HG03139 (cell line): Measurements from ENCODE around the gene WWOX.

Experiments used
- ATAC-seq: cut with Tn5 transposase; IDR thresholded peaks from one replicate; pipeline ENCODE4 v1.9.1; 2021; ENCODE audit not compliant: unreplicated experiment

The WWOX gene

DNA sequence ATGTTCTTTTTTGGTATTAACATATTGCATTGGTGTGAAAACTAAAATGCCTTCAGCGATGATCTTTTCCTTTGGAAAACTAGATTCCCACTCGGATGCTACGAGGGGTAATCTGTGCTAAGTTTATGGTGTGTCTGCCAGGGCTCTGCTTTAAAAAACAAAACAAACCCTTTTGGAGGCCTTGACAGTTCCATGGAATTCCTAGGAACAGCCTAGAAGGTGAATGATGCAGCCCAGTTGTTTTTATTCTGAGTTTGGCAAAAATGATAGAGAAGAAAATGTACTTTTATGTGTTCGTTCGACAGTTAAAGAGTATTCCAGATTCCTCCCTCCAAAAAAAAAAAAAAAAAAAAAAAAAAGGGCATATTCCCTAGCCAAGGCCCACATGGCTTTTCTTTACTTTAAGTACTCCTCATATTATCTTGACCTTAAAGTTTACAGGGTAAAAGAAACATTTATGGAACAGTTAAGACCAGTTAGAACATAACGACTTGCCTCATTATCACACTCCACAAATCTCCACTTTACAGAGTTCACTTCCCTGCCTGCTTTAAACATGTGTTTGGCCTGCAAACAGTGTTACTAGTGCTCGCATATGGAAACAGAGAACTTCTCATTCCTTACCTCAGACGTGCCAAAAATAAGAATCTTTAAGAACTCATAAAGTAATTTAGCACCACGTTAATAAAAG, 159.1 kb downstream of the WWOX start:
- ATAC-seq = no peak

GRCh38 chr16:78259873-78260272, 160.4 kb downstream of the WWOX start:
- ATAC-seq = no peak

DNA sequence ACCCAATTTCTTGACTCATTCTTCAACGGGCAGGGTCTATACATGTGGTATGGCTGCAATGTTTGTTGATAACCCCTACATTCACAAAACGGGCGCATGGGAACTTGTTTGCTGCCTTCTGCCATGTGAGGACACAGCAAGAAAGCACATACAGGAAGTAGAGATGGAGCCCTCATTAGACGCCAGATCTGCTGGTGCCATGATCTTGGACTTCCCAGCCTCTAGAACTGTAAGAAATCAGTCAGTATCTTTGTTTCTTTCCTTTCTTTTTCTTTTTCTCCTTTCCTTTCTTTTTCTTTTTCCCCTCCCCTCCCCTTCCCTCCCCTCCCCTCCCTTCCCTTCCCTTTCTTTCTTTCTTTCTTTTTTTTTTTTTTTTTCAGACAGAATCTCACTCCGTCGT, 165.2 kb downstream of the WWOX start:
- ATAC-seq = no peak

DNA sequence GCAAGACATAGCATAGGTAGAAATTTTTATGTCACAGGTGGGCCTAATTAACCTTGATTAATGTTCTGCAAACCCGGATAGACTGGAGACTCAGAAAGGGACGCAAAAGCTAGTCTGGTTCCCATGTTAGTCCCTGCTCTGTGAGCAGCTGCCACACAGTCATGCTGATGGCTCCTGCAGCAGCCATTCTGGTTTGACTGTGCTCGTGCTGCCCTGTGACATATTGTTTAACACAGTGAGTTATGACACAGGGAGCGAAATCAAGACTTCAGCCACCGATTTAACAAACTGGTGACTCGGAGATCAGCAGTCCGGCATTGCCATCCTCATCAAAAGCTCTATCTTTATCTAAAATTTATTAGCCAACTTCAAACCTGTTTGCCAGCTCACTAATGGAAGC, 169.8 kb downstream of the WWOX start:
- ATAC-seq = no peak

- no peak for ATAC-seq
Observed at GRCh38 chr16:78271981-78272380, 172.5 kb downstream of the WWOX start.

DNA sequence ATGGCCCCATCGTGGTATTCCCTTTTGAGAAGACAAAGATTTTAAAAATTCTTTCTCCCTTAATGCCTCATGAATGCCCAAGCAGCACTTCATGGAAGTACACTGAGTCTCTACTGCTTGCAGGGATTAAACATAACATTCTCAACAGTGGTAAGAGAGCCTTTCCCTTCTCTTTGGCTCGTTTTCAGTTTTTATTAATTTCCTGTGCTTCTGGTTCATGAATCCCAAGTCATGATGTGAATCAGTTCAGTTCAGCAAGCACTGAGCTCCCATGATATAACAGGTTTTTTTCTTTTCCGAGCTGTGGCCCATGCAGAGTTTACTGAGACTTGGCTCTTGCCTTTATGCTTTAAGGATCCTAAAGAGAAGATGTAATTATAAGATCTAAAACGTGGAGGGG, 175.3 kb downstream of the WWOX start:
- no peak for ATAC-seq

- ATAC-seq = no peak
Observed at GRCh38 chr16:78275420-78275819, 176.0 kb downstream of the WWOX start.

GRCh38 chr16:78277321-78278055, 178.0 kb downstream of the WWOX start:
- no peak for ATAC-seq

- no peak for ATAC-seq
Observed at GRCh38 chr16:78278056-78278450, 178.6 kb downstream of the WWOX start.

DNA sequence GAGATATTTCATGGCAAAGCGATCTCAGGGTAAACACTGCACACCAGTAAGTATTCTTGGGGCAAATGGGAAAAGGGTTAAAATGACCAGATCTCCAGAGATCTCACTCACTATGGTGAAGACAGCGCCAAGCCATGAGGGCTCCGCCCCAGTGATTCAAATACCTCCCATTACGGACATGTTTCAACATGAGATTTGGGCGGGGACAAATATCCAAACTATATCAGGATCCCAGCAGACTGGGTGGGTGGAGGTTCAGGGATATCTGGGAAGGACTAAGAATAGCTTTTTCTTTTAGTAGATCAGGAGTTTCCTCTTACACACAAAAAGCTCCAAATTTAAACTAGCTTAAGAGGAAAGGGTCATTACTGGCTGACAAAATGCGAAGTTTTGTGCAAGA, 181.7 kb downstream of the WWOX start:
- ATAC-seq = no peak

- ATAC-seq = no peak
Observed at GRCh38 chr16:78283548-78284251, 184.2 kb downstream of the WWOX start.

GRCh38 chr16:78284326-78284725, 184.9 kb downstream of the WWOX start:
- no peak for ATAC-seq

GRCh38 chr16:78284957-78285434, 185.5 kb downstream of the WWOX start:
- no peak for ATAC-seq

GRCh38 chr16:78285437-78285922, 186.0 kb downstream of the WWOX start:
- no peak for ATAC-seq

DNA sequence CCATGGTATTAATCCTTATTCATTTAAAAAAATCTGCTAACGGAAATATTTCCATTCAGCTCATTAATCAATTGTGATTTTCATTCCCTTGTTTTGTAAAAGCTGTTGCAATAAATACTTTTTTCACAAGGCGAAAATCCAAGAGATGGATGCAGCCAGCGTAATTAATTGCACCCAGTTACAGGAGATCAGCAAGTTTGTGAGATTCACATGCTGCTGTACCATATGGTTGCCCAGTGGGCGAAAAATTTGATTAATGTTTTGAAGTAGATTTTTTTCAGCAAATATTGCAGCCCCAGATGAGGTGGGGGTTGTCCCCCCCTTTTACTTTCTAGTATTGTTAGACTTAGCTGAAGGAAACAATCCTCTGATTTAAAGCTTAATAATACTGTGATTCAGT, 186.6 kb downstream of the WWOX start:
- ATAC-seq = no peak

GRCh38 chr16:78288888-78289287, 189.4 kb downstream of the WWOX start:
- no peak for ATAC-seq

DNA sequence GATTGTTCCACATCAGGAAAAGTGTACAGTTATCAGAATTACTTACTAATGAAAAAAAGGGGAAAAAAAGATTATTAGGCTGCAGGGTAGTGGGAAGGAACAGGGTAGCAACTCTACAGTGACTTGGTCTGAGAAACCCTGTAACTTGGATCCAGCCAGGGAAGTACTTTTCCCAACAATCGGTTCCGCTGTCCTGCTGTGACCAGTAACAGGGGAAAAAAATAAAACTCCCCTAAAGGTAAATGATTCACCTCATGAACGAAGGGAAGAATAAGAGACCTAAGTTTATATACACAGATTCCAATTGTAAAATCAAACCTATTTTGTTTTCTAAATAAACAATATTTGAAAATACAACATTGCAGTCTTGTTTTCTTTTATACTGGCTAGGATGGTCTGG, 189.9 kb downstream of the WWOX start:
- no peak for ATAC-seq

GRCh38 chr16:78289844-78290277, 190.4 kb downstream of the WWOX start:
- no peak for ATAC-seq

GRCh38 chr16:78290395-78290794, 190.9 kb downstream of the WWOX start:
- no peak for ATAC-seq

- ATAC-seq = no peak
Observed at GRCh38 chr16:78290872-78291591, 191.6 kb downstream of the WWOX start.

- no peak for ATAC-seq
Observed at GRCh38 chr16:78291604-78292003, 192.2 kb downstream of the WWOX start.
